ENCODE data around the gene SNAI3. TPM values are rescaled to one million over a fixed set of nuclear protein-coding genes. Genes with fewer than 3 reads are reported as not detected.
A peak's percentile ranks its signal among the peaks of the same experiment; 100 is the strongest.

SNAI3 gene
- total RNA-seq, 1 experiment from 2014 or later: not detected

DNA sequence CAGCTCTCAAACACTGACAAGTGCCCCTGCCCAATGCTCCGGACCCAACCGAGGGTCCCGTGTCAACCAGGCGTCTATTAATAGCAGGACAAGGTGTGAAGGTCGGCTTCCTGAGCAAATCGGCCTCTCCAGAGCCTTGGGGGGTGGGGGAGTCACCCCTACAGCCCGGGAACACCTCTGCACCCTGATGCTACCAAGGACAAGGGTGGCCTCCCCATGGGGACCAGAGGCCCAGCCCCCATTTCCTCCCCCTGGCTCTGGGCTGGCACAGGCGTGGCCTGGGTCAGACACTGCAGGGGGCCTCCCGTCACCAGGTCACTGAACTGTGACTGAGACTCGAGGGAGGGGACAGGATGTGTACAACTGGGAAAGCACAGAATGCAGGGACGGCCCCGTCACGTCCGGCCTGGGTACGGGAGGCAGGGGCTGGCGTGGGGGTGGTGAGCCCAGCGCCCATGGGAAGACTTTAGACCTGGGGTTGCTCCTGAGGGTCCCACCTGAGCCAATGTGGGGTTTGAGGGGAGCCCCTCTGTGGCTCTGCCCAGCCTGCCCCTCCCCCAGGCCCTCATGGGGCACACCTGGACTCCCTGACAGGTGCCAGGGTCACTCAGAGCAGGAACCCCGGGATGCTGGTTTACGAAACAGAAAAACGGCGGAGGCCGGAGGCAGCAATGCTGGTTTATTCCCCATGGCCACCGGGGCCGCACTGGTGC is 34.9 kb downstream of the SNAI3 start:
- peak; percentile 59 for DNase-seq (ENCODE audit: low spot score)

DNA sequence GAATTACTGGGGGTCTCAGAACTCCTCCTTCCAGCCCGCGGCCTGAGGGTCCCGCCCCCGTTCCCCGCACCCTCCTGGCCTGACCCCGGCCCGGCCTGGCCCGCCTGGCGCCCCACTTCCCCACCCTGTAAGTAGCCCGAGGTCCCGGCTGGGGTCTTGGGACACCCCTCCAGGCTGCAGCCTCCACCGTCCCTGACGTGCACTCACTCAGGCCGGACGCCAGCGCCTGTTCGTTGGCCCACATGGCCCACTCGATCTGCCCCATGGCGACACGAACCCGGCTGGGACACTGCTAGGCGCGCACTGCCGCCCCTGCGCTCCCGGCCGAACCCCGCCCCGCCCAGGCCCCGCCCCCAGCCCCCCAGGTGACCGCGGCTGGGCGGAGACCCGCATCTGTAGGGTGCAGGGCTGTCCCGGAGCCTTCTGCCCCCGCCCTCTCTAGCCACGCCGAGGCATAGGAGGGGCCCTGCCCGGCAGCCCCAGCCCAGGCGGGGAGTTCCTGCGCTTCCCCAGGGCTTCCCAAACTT is 35.5 kb downstream of the SNAI3 start, which contains the start of gene CYBA:
CYBA (minus strand) TSS at position 305 of the 527 bp plus-strand sequence; CDS start at position 265, 40 bp downstream.
- DNase-seq (ENCODE audit: low spot score): no peak

DNA sequence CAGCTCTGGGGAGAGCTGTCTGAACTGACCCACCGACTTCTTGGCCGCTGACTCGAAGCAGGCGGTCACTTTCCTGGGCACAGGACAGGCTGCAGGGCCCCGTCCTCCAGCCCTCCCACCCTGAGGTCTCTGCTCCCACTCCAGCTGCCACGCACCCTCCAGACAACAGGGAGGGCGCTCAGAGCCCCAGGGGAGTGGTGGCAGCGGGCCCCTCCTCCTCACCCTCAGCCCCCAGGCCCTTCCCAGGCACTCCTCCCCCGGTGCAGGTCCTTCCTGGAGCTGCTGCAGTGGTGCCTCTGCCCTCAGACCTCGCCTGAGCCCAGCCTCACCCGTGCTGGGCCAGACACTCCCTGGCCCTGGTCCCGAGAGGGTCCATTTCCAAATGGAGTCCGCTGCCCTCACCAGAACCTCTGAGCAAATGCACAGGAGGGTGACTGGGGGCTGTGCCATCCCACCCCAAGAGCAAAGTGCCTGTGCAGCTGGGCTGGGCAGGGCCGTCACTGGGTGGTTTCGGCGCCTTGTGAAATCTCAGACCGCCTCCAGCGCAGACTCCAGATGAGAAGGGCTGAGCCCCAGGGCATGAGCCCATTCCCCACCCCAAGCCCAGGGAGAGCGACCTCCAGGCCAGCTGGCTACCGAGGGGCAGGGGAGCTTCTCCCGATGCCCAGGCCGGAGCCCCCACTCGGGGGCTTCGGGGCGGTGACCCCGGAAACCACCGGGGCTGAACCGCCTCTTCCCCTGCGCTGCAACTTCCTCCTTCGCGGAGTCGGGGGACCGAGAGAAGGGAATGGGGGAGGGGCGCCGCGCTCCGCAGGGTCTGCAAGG is 36.2 kb downstream of the SNAI3 start:
- DNase-seq (ENCODE audit: low spot score): peak; percentile 39

- DNase-seq (ENCODE audit: low spot score): no peak
Measured at GRCh38 chr16:88649195-88649923, 36.9 kb downstream of the SNAI3 start.

DNA sequence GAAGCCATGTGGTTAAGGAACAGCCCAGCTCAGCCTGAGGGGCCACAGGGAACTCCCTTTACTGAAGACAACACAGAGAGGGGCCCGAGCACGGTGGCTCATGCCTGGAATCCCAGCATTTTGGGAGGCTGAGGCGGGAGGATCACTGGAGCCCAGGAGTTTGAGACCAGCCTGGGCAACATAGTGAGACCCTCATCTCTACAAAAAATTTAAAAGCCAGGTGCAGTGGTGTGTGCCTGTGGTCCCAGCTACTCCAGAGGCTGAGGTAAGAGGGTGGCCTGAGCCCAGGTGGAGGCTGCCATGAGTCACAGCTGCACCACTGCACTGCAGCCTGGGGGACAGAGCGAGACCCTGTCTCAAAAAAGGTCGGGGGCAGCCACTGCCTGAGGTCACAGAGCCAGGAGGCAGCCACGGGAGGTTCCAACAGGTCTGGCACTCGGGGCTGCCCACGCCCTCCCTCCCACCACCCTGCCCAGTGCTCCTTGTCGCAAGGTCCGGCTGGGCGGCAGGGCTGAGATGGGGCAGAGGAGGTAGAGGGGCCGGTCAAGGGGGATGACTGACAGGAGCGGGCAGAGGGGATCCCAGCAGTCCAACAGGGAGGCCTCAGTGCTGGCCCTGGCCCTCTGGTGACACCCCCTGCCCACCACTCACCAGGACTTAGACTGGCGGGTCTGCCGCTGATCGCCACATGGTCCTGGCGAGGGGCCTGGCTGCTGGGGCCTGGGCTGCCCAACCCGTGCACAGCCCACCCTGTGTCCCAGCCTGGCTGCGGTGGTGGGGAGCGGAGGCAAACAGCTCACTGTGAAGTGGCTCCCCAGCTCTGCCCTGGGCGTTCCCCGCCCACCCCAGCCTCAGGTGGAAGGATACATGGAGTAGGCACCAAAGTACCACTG is 38.9 kb downstream of the SNAI3 start:
- DNase-seq (ENCODE audit: low spot score): no peak

GRCh38 chr16:88646345-88647034 is 39.8 kb downstream of the SNAI3 start:
- DNase-seq (ENCODE audit: low spot score): no peak

DNA sequence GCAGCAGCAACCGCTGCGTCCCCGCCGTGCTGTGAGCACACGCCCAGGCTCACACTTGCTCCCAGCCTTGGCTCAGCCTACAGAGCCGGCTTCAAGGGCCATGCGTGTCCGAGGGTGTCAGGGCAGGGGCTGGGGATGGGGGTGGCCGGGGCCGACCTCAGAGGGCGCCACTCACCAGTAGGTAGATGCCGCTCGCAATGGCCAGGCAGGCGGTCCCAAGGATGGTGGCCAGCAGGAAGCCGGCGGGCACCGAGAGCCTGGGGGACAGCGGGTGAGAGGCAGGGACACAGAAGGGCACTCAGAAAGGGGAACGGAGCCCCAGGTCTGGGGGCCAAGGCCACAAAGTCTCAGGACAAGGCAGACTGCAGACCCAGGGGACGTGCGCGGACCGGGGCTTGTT is 40.4 kb downstream of the SNAI3 start:
- DNase-seq (ENCODE audit: low spot score): no peak

GRCh38 chr16:88645455-88645854 is 40.9 kb downstream of the SNAI3 start:
- DNase-seq (ENCODE audit: low spot score): no peak

GRCh38 chr16:88643644-88643932 is 42.7 kb downstream of the SNAI3 start:
- DNase-seq (ENCODE audit: low spot score): no peak

DNA sequence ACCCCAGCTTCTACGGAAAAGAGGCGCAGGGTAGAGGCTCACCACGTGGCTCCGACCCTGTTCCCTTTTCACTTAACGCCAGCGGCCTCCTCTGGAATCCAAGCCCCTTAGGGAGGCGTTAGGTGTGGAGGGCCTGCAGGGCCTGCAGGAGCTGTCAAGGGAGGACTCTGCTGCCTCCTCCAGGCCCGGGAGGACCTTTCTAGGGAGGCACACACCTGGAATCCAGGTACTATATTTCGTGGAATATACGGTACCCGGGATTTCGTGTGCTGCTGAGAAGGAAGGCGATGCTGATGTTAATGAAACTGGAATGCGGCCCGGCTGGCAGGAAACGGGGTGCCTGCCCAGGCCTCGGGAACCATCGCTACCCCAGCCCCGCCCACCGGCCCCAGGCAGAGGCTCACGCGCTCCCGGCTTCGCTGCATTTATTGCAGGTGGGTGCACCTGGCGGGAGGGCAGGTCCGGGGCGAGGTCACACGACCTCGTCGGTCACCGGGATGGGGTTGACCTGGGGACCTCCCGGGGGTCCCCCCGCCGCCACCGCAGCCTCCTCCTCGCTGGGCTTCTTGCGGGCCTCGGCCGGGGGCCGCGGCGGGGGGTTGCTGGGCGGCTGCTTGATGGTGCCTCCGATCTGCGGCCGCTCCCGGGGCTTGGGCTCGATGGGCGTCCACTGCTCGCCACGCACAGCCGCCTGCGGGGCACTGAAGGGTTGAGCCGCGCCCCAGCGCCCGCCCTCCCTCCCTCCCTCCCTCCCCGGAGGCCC is 43.2 kb downstream of the SNAI3 start:
- DNase-seq (ENCODE audit: low spot score): no peak

- no peak for DNase-seq (ENCODE audit: low spot score)
Measured at GRCh38 chr16:88640498-88641247, 45.6 kb downstream of the SNAI3 start.

DNA sequence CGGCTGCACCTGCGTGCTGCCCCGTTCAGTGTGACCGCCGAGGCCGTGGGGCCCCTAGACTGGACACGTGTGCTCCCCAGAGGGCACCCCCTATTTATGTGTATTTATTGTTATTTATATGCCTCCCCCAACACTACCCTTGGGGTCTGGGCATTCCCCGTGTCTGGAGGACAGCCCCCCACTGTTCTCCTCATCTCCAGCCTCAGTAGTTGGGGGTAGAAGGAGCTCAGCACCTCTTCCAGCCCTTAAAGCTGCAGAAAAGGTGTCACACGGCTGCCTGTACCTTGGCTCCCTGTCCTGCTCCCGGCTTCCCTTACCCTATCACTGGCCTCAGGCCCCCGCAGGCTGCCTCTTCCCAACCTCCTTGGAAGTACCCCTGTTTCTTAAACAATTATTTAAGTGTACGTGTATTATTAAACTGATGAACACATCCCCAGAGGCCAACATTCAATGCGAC is 46.2 kb downstream of the SNAI3 start:
- no peak for DNase-seq (ENCODE audit: low spot score)

DNA sequence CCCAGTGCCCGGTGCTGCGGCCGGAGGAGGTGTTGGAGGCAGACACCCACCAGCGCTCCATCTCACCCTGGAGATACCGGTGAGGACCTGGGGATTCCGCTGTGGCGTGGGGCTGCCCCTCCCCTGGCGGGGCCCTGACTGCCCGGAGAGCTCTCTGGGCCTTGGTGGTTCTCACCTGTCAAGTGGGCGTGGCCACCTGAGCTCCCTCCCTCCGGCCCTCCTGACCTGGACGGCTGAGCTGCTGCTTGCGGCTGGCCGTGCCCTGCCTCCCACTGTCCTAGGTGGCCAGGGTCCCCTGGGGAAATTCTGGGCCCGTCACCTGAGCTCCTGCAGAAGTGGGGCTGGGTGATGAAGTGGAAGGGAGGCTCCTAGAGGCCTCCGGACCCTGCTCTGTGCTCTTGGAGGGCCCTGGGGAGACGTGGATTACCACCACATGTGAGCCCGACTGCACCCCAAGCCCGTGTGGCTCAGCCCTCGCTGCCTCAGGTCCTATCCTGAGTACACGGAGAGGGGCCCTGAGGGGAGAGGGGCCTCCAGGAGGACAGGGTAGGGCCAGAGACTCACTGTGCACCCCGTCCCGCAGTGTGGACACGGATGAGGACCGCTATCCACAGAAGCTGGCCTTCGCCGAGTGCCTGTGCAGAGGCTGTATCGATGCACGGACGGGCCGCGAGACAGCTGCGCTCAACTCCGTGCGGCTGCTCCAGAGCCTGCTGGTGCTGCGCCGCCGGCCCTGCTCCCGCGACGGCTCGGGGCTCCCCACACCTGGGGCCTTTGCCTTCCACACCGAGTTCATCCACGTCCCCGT is 46.9 kb downstream of the SNAI3 start:
- no peak for DNase-seq (ENCODE audit: low spot score)

- no peak for DNase-seq (ENCODE audit: low spot score)
Measured at GRCh38 chr16:88638323-88639230, 47.7 kb downstream of the SNAI3 start, which contains the start of gene IL17C. Gene IL17C (plus strand): TSS chr16:88638572. CDS start chr16:88638642, 70 bp downstream.

- DNase-seq (ENCODE audit: low spot score): no peak
Measured at GRCh38 chr16:88636488-88637265, 49.6 kb downstream of the SNAI3 start.

DNA sequence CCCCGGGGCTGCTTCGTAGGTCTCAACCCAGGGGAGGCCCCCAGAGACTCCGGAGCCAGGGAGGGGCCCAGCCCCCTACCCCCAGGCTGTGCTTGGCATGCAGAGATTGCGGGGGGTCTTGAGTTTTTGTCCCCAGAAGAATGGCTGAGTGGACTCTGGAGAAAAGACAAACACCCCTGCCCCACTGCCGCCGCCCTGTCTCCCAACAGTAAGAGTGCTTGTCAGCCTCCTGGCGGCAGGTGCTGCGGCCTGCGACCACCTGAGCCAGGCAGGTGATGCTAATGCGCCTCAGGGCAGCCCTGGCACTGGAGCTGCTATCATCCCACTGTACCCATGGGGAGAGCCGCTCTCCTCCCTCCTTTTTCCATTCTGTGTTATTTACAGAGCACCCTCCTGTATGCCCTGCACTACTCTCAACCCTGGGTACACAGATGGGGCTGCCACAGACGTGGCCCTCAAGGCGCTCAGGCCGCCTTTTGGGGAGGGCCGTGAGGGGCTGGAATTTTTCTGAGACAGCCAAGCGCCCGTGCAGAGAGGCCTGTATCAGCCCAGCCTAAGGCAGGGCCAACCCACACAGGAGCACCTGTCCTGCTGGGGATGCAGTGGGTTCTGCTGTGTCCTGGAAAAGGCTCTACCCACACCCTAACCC is 50.5 kb downstream of the SNAI3 start:
- no peak for DNase-seq (ENCODE audit: low spot score)

All from A172 (cell line).